ENCODE results near the gene AGFG1. TPM values are rescaled to one million over a fixed set of nuclear protein-coding genes. Genes with fewer than 3 reads are reported as not detected.

The AGFG1 gene
- total RNA-seq, 4 donors from 2014 or later, result 55.1 to 75.6 (median 61.5) TPM

DNA sequence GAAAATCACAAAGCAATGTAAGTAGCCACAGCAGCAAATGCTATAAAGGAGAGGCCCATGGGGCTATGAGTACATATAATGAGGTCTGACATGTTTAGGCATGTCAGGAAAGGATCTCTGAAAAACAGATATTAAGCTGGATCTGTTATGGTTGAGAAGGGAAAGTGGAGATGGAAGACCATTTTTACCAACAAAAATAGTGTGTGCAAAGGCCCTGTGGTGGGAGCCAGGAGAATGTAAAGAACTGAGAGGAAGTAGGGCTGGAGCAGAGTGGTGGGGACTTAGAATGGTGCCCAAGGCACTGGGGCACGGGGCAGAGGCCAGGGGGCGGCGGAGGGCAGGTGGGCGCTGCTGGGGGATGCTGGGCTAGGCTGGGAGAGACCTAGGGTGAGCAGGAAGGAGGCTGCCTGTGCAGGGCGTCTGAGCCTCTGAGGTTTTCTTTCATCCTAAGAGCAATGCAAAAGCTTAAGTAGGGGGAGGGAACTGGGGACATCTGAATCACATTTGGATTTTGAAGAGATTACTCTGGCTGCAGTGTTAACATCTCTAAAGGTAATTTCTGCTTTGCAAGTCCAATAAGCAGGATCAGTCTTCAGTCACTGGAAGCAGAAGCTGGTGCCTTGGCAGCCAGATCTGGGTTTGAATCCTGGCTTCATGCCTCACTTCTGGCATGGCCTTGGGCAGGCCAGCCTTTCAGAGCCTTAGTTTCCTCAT is 4.9 kb upstream of the AGFG1 start:
- DNase-seq, result no peak
- Histone ChIP-seq H3K36me3 (no peaks in the 10 kb centered on the region), H3K4me3 (no peak overlapping the region), H3K9me3 (no peaks in the 10 kb centered on the region), H3K4me1 (no peaks in the 10 kb centered on the region), H3K27ac (peak overlapping the region in 1 of 4 donors; percentile 39), H3K27me3 (no peaks in the 10 kb centered on the region)
- no peak for ATAC-seq
- intact Hi-C loops (cut with DNase I; ENCODE audit: low total_unique reads), result no loop called here
- in situ Hi-C loops (cut with MboI; ENCODE audit: low sequenced_read_pairs in 4 of 4), result loop anchor here in 1 of 4 donors (25.0 kb wide), 1 partner anchor 295 kb away; no protein-coding TSS in a partner anchor
- TF ChIP-seq CTCF (IDR thresholded peaks at IDR 0.05 in 4 of 5, conservative IDR thresholded peaks at IDR 0.05 in 1 of 5) (no peak), POLR2A (IDR thresholded peaks at IDR 0.05) (no peak)

GRCh38 chr2:227471412-227471811 is 544 bp upstream of the AGFG1 start:
- no peak for ATAC-seq

GRCh38 chr2:227472265-227473121 is 537 bp downstream of the AGFG1 start:
- no peaks in the 10 kb centered on the region for H3K9me3 ChIP-seq
- intact Hi-C loops (cut with DNase I; ENCODE audit: low total_unique reads), result loop anchor here (2.0 to 5.0 kb wide), 4 partner anchors 45 to 292 kb away; no protein-coding TSS in a partner anchor

More at GRCh38 chr2:227471412-227471811, 544 bp upstream of the AGFG1 start:
- H3K4me1 ChIP-seq, result peaks cover 15 to 28% of the 10 kb centered on the region in 2 donors
- no peak for DNase-seq
- H3K27me3 ChIP-seq, result no peaks in the 10 kb centered on the region
- intact Hi-C loops (cut with DNase I; ENCODE audit: low total_unique reads) (loop anchor here (5.0 kb wide), 2 partner anchors 46 to 186 kb away; no protein-coding TSS in a partner anchor), in situ Hi-C loops (cut with MboI; ENCODE audit: low sequenced_read_pairs in 4 of 4) (loop anchor here in 1 of 4 donors (25.0 kb wide), 1 partner anchor 291 kb away; no protein-coding TSS in a partner anchor)
- H3K27ac ChIP-seq, result no peak overlapping the region
- no peak overlapping the region for H3K4me3 ChIP-seq
- H3K36me3 ChIP-seq, result no peaks in the 10 kb centered on the region
- no peaks in the 10 kb centered on the region for H3K9me3 ChIP-seq
- TF ChIP-seq POLR2A (IDR thresholded peaks at IDR 0.05) (no peak), CTCF (IDR thresholded peaks at IDR 0.05 in 4 of 5, conservative IDR thresholded peaks at IDR 0.05 in 1 of 5) (no peak)

More at GRCh38 chr2:227472265-227473121, 537 bp downstream of the AGFG1 start:
- H3K4me1 ChIP-seq, result peaks cover 15 to 28% of the 10 kb centered on the region in 2 donors
- no peaks in the 10 kb centered on the region for H3K36me3 ChIP-seq
- TF ChIP-seq POLR2A (IDR thresholded peaks at IDR 0.05) (no peak), CTCF (IDR thresholded peaks at IDR 0.05 in 4 of 5, conservative IDR thresholded peaks at IDR 0.05 in 1 of 5) (no peak)
- DNase-seq (peak in 1 of 2 donors; percentile 19), ATAC-seq (peak; percentile 86 to 87)
- in situ Hi-C loops (cut with MboI; ENCODE audit: low sequenced_read_pairs in 4 of 4), result loop anchor here in 1 of 4 donors (25.0 kb wide), 1 partner anchor 290 kb away; no protein-coding TSS in a partner anchor
- H3K27me3 ChIP-seq, result no peaks in the 10 kb centered on the region
- peak overlapping the region; percentile 75 to 88 (median 84) for H3K4me3 ChIP-seq
- peak overlapping the region; percentile 77 to 85 (median 83) for H3K27ac ChIP-seq

All from gastrocnemius medialis (tissue), 4 donors.